Heart right ventricle (tissue), 16 donors: ENCODE results near the gene SEC11A. TPM values are rescaled to one million over a fixed set of nuclear protein-coding genes. Genes with fewer than 3 reads are reported as not detected.
A peak's percentile ranks its signal among the peaks of the same experiment; 100 is the strongest.

Experiments used
- ATAC-seq, 8 donors: fragments of 200-7000 bp; cut with Tn5 transposase; one replicate each; pipeline ENCODE4 v1.9.1; 2020; ENCODE audit warnings: mild to moderate bottlenecking in 8 of 8, moderate library complexity in 8 of 8, moderate number of reproducible peaks in 1 of 8
- DNase-seq, 2 donors: peaks; one replicate each; pipeline ENCODE4 v3.0.0-alpha.2; 2020
- H3K27ac ChIP-seq, 10 donors: fragments of 200-600 bp; sonication (generic) in 2 of 10; one replicate each; pipeline versions ENCODE4 v1.5.0 to v1.8.0; 2020 to 2022; ENCODE audit warnings: mild to moderate bottlenecking in 3 of 10
- H3K27me3 ChIP-seq, 7 donors: fragments of 200-600 bp; one replicate each; pipeline ENCODE4 v1.8.0; 2021 to 2022; ENCODE audit warnings: mild to moderate bottlenecking in 2 of 7
- H3K36me3 ChIP-seq, 9 donors: fragments of 200-600 bp; sonication (generic) in 1 of 9; one replicate each; pipeline versions ENCODE4 v1.5.0 to v1.8.0; 2020 to 2022; ENCODE audit warnings: mild to moderate bottlenecking in 2 of 9
- H3K4me1 ChIP-seq, 9 donors: fragments of 200-600 bp; sonication (generic) in 1 of 9; one replicate each; pipeline versions ENCODE4 v1.5.0 to v1.8.0; 2020 to 2022; ENCODE audit warnings: mild to moderate bottlenecking in 4 of 9
- H3K4me3 ChIP-seq, 10 donors: fragments of 200-600 bp; sonication (generic) in 2 of 10; one replicate each; pipeline versions ENCODE4 v1.5.0 to v1.8.0; 2020 to 2022; ENCODE audit warnings: mild to moderate bottlenecking in 7 of 10, moderate library complexity in 2 of 10
- H3K9me3 ChIP-seq, 11 donors: fragments of 200-600 bp in 10 of 11; sonication (generic) in 2 of 11; one replicate each; pipeline versions ENCODE4 v1.5.0 to v1.8.0; 2013 to 2022; ENCODE audit warnings: mild to moderate bottlenecking in 2 of 11, control low read depth in 1 of 11, moderate library complexity in 1 of 11
- WGBS, 2 donors: extraction: QIAGEN DNeasy Blood & Tissue Kit; methylation state at CpG; one replicate each; pipeline ENCODE4 v1.1.7; 2013; ENCODE audit warnings: inconsistent platforms in 1 of 2; 5-methylcytosine and 5-hydroxymethylcytosine counted together
- intact Hi-C, 10 donors: fragments of 100-400 bp; cut with DNase I; formaldehyde crosslinking; loops; one replicate each; pipeline versions ENCODE4 v1.11.1 to v1.14.2; 2022
- polyA plus RNA-seq, 2 donors: library from polyadenylated mRNA; stranded (reverse); fragments of 200-250 nt; gene quantifications; one replicate each; pipeline ENCODE4 v1.2.3, GENCODE V29; 2013
- total RNA-seq, 10 donors: library from RNA; stranded (reverse); fragmentation: NEBNext Ultra II Directional in 3 of 10; extraction: Animal tissue kit (Norgen Biotek cat#: 25700) in 3 of 10; gene quantifications; one replicate each; pipeline versions ENCODE4 v1.2.1 to v1.2.4, GENCODE V29; 2021 to 2023
- TF ChIP-seq, protein P1 (sequence below), 9 donors: fragments of 200-600 bp; sonication (generic) in 2 of 9; IDR thresholded peaks; one replicate each; pipeline versions ENCODE4 v1.5.0 to v1.8.0; 2021 to 2022; ENCODE audit warnings: antibody characterized with exemption in 9 of 9, mild to moderate bottlenecking in 5 of 9, moderate library complexity in 1 of 9
- donor health status: Arrhythmogenic right ventricular cardiomyopathy.
- donor health status: ischemic (EF 13 %, LVEDD 7.1; RV severe dilation, severe dysfunction).
- donor health status: healthy with polysubstance abuse.
- donor health status: DM: no; HTN: yes; CAD: no.
- donor health status: DM: no; HTN: no; CAD: no.
- donor health status: ischemic (EF 25% LVEDD 6.9; RV normal size, moderate dysfunction).
- donor health status: ischemic (EF 25% LVEDD 5.7; RV mildly dilated, moderate dysfunction).
- donor health status: healthy.
- donor health status: DM: yes; HTN: yes; CAD: no.
- donor health status: Ischemic cardiomyopathy.
- donor health status: ischemic (EF 35%, LVEDD 5.7; RV mildly dilated, moderate dysfunction).
- donor health status: nonischemic (EF 11% LVEDD 7.7; RV severe dilation, severe dysfunction).
- donor health status: DM: yes; HTN: yes; CAD: no.
- donor health status: PGD.
- donor health status: ischemic (EF 29% LVEDD 5.4; RV normal size, mild dysfunction).
- donor health status: nonischemic (EF 23%, LVEDD 6.1; RV moderate dilation, normal function).

SEC11A gene
- total and polyA plus RNA-seq, 12 donors: 65.9 to 123 (median 78.6) TPM

DNA sequence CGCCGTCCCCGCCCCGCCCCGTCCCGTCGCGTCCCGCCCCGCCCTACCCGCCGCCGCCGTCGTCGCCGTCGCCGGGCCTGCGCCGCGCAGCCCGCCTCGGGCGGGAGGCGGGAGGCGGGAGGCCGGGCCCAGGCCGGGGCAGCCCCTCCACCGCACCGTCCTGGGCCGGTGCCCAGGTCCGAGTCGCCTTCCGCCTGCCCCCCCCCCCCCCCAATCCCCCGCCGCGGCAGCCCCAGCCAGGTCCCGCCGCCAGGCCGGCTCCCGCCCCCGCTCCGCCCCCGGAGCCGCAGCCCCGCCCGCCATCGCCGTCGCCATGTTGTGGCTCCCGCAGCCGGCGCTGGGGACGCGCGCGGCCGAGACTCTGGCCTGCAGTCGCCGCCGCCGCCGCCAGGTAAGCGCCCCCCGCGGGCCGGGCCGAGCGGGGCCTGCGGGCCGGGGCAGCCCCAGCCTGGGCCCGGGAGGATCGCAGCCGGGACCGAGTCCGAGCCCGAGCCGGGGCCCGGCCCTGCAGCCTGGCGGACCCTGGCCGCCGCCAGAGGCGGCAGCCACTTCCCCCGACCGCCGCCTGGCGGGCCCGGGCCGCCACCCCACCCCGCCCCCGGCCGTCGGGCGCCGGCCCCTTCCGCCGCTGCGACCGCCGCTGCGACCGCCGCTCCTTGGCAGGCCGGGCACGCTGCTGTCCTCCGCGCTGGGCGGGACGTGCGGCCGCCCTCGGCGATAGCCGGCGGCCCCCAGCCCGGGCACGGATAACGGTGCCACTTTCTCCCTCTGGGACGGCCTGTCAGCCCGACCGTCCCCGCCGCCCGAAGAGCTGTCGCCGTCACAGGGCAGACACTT lies 32.6 kb upstream of the SEC11A start, which contains the start of gene ZNF592:
ZNF592 (plus strand) TSS at position 319 of the 837 bp plus-strand sequence. CDS start 34,084 bp downstream, outside the sequence.
- Histone ChIP-seq H3K27me3 (no peaks in the 10 kb centered on the region), H3K4me1 (peaks cover 10 to 74% (median 63%) of the 10 kb centered on the region in 9 donors), H3K9me3 (no peaks in the 10 kb centered on the region), H3K36me3 (peaks cover 0 to 3% (median 0%) of the 10 kb centered on the region in 9 donors), H3K27ac (peak within 1 kb of the TSS; percentile 98 to 100 (median 100)), H3K4me3 (peak within 1 kb of the TSS; percentile 61 to 98 (median 86))
- intact Hi-C loops: loop anchor here in 8 of 10 donors (1.0 to 5.0 kb wide), 7 partner anchors 32 to 146 kb away; partner anchors contain the start of genes ALPK3 (in 5 of the 8), SEC11A (in 3 of the 8), WDR73 (in 3 of the 8) and ZSCAN2 (in 1 of the 8)
- ATAC-seq (peak; percentile 53 to 86 (median 77)), DNase-seq (peak; percentile 86 to 92)
- 0% methylated on average over 38 to 123 of the region's 127 CpGs for WGBS, 2 donors
- TF ChIP-seq, protein P1, sequence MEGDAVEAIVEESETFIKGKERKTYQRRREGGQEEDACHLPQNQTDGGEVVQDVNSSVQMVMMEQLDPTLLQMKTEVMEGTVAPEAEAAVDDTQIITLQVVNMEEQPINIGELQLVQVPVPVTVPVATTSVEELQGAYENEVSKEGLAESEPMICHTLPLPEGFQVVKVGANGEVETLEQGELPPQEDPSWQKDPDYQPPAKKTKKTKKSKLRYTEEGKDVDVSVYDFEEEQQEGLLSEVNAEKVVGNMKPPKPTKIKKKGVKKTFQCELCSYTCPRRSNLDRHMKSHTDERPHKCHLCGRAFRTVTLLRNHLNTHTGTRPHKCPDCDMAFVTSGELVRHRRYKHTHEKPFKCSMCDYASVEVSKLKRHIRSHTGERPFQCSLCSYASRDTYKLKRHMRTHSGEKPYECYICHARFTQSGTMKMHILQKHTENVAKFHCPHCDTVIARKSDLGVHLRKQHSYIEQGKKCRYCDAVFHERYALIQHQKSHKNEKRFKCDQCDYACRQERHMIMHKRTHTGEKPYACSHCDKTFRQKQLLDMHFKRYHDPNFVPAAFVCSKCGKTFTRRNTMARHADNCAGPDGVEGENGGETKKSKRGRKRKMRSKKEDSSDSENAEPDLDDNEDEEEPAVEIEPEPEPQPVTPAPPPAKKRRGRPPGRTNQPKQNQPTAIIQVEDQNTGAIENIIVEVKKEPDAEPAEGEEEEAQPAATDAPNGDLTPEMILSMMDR (IDR thresholded peaks at IDR 0.05): peak in 5 of 9 donors; percentile 11 to 68 (median 36)

DNA sequence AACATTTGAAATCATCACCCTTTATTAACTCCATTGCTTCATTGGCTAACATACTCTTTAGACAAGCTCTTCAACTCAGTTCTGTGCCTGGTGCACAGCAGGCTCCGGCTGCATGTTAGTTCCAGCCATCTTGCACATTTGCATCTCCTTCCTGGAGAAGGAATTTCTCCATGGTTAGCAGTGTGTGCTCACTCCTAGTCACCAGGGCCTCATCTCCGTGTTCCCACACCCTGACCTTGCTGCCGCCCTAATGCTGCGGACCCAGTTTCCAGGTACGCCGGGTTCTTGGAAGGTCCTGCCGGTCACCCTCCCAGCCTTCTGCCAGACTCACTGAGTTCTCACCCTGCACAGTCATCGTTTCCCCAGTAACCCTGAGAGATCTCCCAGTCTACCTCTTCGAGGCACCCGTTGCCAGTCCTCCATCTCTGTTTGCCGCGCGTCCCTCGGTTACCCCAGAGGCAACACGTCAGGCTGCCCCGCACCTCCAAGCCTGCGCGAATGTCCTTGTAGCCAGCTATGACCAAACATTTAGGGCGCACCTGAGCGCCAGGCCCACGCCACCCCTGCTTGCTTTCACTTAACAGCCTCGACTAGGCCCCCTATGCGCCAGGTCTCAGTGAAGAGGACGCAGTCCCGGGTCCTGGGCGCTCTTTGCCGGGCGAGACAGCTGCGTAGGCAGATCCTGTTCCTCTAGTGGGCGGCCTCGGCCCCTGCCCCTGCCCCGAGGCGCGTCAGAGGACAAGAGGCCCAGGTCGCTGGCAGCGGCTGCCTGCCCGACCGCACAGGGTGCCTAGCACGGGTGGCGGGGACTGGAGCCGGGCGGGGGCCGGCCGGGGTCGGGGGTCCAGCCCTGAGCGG lies 31.7 kb upstream of the SEC11A start:
- no peaks in the 10 kb centered on the region for H3K9me3 ChIP-seq
- ATAC-seq (peak; percentile 53 to 82 (median 72)), DNase-seq (peak; percentile 72 to 79)
- H3K4me3 ChIP-seq: peak overlapping the region; percentile 47 to 98 (median 82)
- H3K27me3 ChIP-seq: no peaks in the 10 kb centered on the region
- H3K4me1 ChIP-seq: peaks cover 10 to 66% (median 57%) of the 10 kb centered on the region in 9 donors
- peak overlapping the region; percentile 98 to 100 (median 100) for H3K27ac ChIP-seq
- no peaks in the 10 kb centered on the region for H3K36me3 ChIP-seq
- TF ChIP-seq, protein P1 (IDR thresholded peaks at IDR 0.05): peak in 3 of 9 donors; percentile 19 to 35 (median 19)
- 1% methylated on average over 45 to 46 of the region's 46 CpGs for WGBS, 2 donors
- intact Hi-C loops: loop anchor here in 8 of 10 donors (1.0 to 5.0 kb wide), 7 partner anchors 31 to 145 kb away; partner anchors contain the start of genes ALPK3 (in 5 of the 8), SEC11A (in 4 of the 8), WDR73 (in 3 of the 8) and ZSCAN2 (in 1 of the 8)

DNA sequence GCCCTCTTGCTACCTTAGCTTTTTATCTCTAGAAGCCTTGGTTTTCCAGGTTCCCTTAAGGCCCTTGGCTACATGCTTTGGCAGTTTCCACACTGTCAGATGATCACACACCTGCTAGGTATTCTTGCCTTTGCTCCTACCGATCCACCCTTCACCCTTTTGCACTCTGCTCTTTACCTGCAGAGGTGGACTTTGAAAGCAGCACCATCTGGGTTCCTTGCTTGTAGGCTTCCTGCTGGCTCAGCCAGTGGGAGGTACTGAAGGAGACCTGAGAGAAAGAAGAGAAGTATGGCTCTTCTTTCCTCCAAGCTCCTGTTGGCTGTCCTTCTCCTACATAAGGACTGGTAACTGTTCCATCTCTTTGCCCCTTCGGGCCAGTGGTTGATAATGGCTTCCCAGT lies 25.2 kb upstream of the SEC11A start:
- WGBS, 2 donors: 80 to 92% methylated on average over 2 of the region's 2 CpGs
- peaks cover 0 to 16% (median 10%) of the 10 kb centered on the region in 9 donors for H3K4me1 ChIP-seq
- ATAC-seq (no peak), DNase-seq (no peak)
- intact Hi-C loops: no loop called here
- H3K9me3 ChIP-seq: no peaks in the 10 kb centered on the region
- no peak overlapping the region for H3K27ac ChIP-seq
- no peaks in the 10 kb centered on the region for H3K27me3 ChIP-seq
- TF ChIP-seq, protein P1 (IDR thresholded peaks at IDR 0.05): no peak
- H3K4me3 ChIP-seq: no peak overlapping the region
- no peaks in the 10 kb centered on the region for H3K36me3 ChIP-seq

DNA sequence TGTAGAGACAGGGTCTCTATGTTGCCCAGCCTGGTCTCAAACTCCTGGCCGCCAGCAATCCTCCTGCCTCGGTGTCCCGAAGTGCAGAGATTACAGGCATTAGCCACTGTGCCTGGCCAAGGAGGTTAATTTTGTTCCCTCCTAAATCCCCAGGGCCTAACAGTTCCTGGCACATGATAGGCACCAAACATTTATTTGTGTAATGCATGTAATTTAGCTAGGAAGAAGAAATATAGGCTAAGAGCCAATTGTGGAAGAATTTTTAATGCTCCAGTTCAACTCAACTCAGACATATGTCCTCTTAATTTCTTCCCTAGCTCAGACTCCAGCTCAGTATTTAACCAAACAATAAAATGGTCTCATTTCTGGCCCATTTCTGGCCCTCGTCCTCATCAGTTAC lies 24.8 kb upstream of the SEC11A start:
- Histone ChIP-seq H3K4me3 (no peak overlapping the region), H3K9me3 (no peaks in the 10 kb centered on the region), H3K27ac (no peak overlapping the region), H3K27me3 (no peaks in the 10 kb centered on the region), H3K36me3 (no peaks in the 10 kb centered on the region), H3K4me1 (peaks cover 0 to 12% (median 5%) of the 10 kb centered on the region in 9 donors)
- ATAC-seq (no peak), DNase-seq (no peak)
- TF ChIP-seq, protein P1 (IDR thresholded peaks at IDR 0.05): no peak
- intact Hi-C loops: no loop called here
- 91 to 93% methylated on average over 4 of the region's 4 CpGs for WGBS, 2 donors
